Activated naive CD4-positive, alpha-beta T cell (primary cell): ENCODE measurements around the gene ABHD1.
"Not testable (repeated sequence)": the region's sequence is repeated elsewhere in the genome, so short reads cannot be mapped to it uniquely, and the experiment has no call there.

Experiments
- DNase-seq, 4 experiments: peaks; one replicate each; lab custom pipeline; 2025; lab: John Stamatoyannopoulos, UW

ABHD1 gene

DNA sequence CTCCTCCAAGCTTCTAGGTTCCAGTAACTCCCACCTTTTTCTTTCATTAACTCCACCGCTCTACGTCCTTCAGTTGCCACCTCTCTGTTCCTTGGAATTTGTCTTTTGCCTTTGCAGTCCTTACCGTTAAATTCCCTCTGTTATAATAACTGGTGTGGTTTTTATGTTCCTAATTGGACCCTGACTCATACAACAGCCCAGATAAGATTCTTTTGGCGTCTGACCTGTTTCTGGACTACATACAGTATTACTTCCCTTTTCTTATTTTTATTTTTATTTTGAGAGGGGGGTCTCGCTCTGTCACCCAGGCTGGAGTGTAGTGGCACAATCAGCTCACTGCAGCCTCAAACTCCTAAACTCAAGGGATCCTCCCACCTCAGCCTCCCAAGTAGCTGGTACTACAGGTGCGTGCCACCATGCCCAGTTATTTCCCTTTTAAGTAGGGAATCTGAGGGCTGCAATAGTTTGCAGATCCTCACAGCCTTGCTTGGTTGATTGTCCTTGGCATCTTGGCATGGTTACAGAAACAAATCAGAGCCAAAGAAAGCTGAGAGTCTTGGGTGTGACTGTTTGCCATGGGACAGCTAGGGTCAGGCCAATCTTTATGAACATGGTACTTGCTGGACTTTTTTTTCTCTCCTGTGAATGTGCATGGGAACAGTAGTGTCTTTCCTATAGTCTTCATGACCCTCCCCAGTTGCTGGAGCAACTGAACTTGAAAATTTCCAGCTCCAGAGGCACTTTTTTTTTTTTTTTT lies 47.1 kb downstream of the ABHD1 start:
- DNase-seq = no peak

GRCh38 chr2:27171351-27171848 lies 47.8 kb downstream of the ABHD1 start:
- no peak for DNase-seq

GRCh38 chr2:27174638-27175037 lies 51.0 kb downstream of the ABHD1 start:
- no peak for DNase-seq

DNA sequence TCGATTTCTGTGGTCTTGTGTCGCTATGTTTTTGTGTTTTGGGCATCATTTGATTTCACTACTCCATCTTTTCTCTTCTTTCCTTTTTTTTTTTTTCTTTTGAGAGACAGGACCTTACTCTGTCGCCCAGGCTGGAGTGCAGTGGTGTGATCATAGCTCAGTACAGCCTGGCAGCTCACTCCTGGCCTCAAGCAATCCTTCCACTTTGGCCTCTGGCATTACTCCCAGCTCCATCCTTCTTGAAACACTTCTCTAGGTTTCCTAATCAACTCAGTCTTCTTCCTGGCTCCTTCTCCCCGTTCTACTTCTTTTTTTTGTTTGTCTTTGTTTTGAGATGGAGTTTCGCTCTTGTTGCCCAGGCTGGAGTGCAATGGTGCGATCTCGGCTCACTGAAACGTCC lies 51.7 kb downstream of the ABHD1 start:
- no peak for DNase-seq

GRCh38 chr2:27175781-27176180 lies 52.2 kb downstream of the ABHD1 start:
- not testable (repeated sequence) for DNase-seq

GRCh38 chr2:27177441-27178351 lies 54.1 kb downstream of the ABHD1 start:
- DNase-seq = no peak

DNA sequence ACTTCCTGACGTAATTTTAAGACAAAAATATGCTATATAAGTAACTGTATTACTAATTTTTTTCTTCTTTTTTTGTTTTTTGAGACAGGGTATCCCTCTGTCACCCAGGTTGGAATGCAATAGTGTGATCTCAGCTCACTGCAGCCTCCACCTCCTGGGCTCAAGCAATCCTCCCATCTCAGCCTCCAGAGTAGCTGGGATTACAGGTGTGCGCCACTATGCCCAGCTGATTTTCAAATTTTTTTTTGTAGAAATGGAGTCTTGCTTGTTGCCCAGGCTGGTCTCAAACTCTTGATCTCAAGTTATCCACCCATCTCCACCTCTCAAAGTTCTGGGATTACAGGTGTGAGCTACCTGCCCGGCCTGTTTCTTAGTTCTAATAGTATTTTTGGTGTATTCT lies 54.9 kb downstream of the ABHD1 start:
- no peak for DNase-seq

DNA sequence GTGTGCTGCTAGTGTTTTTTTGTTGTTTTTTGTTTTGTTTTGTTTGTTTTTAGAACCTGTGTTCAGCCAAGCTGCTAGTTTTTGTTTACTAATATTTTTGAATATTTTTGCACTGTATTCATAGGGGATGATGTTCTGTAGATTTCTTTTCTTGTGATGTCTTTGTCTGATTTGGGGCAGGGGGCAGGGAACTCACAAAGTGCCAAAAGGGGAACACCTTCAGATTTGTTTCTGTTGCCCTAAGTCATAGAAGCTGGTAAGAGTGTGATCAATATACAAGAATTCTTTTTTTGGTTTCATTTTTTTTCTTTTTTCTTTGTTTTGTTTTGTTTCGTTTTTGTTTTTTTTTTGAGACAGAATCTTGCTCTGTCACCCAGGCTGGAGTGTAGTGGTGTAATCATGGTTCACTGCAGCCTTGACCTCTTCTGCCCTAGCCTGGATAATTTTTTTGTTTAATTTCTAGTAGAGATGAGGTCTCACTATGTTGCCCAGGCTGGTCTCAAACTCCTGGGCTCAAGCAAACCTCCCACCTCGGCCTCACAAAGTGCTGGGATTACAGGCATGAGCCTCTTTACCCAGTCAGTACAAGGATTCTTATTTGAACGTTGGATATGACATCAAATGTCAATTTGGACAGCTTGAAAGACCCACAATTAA lies 55.9 kb downstream of the ABHD1 start:
- DNase-seq = no peak
